ENCODE results near the gene ZFPM1. TPM values are rescaled to one million over a fixed set of nuclear protein-coding genes. Genes with fewer than 3 reads are reported as not detected.

The ZFPM1 gene
- total and polyA plus RNA-seq, 4 donors: 0.19 to 12.8 (median 5.3) TPM

- Histone ChIP-seq H3K27ac (ENCODE audit: low read depth in 1 of 2, low read length in 2 of 2) (no peak overlapping the region), H3K9me3 (ENCODE audit: control insufficient read depth in 4 of 4, low read length in 3 of 4) (no peaks in the 10 kb centered on the region), H3K27me3 (ENCODE audit: control insufficient read depth in 4 of 4, insufficient read depth in 4 of 4, low read length in 3 of 4) (no peaks in the 10 kb centered on the region), H3K36me3 (ENCODE audit: control insufficient read depth in 4 of 4, insufficient read depth in 3 of 4, low read depth in 1 of 4, low read length in 3 of 4) (peaks cover 0 to 8% (median under 1%) of the 10 kb centered on the region in 4 donors), H3K4me1 (ENCODE audit: control insufficient read depth in 4 of 4, insufficient read depth in 4 of 4, low read length in 3 of 4) (no peaks in the 10 kb centered on the region), H3K9ac (ENCODE audit: low read depth in 1 of 2, low read length in 2 of 2) (no peak overlapping the region), H3K4me3 (ENCODE audit: low read depth in 1 of 3, low read length in 3 of 3) (no peak overlapping the region)
- 90% methylated on average over 35 of the region's 35 CpGs for WGBS
- DNase-seq (ENCODE audit: low spot score): no peak
- TF ChIP-seq ZBTB33 (IDR thresholded peaks at IDR 0.05): no peak
- no peak for TF ChIP-seq RAD21 (IDR thresholded peaks at IDR 0.05)
- no peak for TF ChIP-seq CTCF (IDR thresholded peaks at IDR 0.05; ENCODE audit: low read depth, low read length, missing input control)
- TF ChIP-seq HNF4G (IDR thresholded peaks at IDR 0.05): no peak
- TF ChIP-seq SP1 (IDR thresholded peaks at IDR 0.05): no peak
- no peak for TF ChIP-seq GABPA (IDR thresholded peaks at IDR 0.05 in 1 of 2, conservative IDR thresholded peaks at IDR 0.05 in 1 of 2)
- TF ChIP-seq REST (IDR thresholded peaks at IDR 0.05): no peak
- TF ChIP-seq EGR1 (IDR thresholded peaks at IDR 0.05; ENCODE audit: low read depth in 2 of 2): no peak
- no peak for TF ChIP-seq ATF3 (IDR thresholded peaks at IDR 0.05)
- no peak for TF ChIP-seq TAF1 (conservative IDR thresholded peaks at IDR 0.05)
- no peak for TF ChIP-seq JUND (IDR thresholded peaks at IDR 0.05)
- TF ChIP-seq MAX (IDR thresholded peaks at IDR 0.05): no peak
- no peak for TF ChIP-seq FOXA1 (IDR thresholded peaks at IDR 0.05)
- TF ChIP-seq HNF4A (conservative IDR thresholded peaks at IDR 0.05): no peak
- TF ChIP-seq YY1 (IDR thresholded peaks at IDR 0.05): no peak
- no peak for TF ChIP-seq NR2F2 (IDR thresholded peaks at IDR 0.05)
- TF ChIP-seq FOXA2 (IDR thresholded peaks at IDR 0.05): no peak
These were observed 59.9 kb downstream of the ZFPM1 start for GRCh38 chr16:88512728-88513696.

All from liver (tissue), 9 donors.